ENCODE measurements around the gene CSAG1.
"Not testable (repeated sequence)": the region's sequence is repeated elsewhere in the genome, so short reads cannot be mapped to it uniquely, and the experiment has no call there.

CSAG1 gene

GRCh38 chrX:152735860-152736511, 2.5 kb upstream of the CSAG1 start:
- no peak for DNase-seq
- Mint-ChIP-seq H3K36me3 (ENCODE audit: low read depth) (no peaks in the 10 kb centered on the region), H3K27me3 (ENCODE audit: low read depth, poor library complexity) (peaks cover 14% of the 10 kb centered on the region), H3K9me3 (peaks cover 60% of the 10 kb centered on the region), H3K27ac (no peak overlapping the region), H3K4me3 (no peak overlapping the region), H3K4me1 (no peaks in the 10 kb centered on the region)
- no peak for TF ChIP-seq CTCF (IDR thresholded peaks at IDR 0.05)

- Mint-ChIP-seq H3K27me3 (ENCODE audit: low read depth, poor library complexity) (peaks cover 14% of the 10 kb centered on the region), H3K4me1 (no peaks in the 10 kb centered on the region), H3K4me3 (no peak overlapping the region), H3K27ac (no peak overlapping the region), H3K9me3 (peaks cover 54% of the 10 kb centered on the region), H3K36me3 (ENCODE audit: low read depth) (no peaks in the 10 kb centered on the region)
- DNase-seq = no peak
- TF ChIP-seq CTCF (IDR thresholded peaks at IDR 0.05) = no peak
Observed at GRCh38 chrX:152735101-152735500, 1.6 kb upstream of the CSAG1 start.

- not testable (repeated sequence) for H3K36me3 Mint-ChIP-seq (ENCODE audit: low read depth); DNase-seq; H3K27ac Mint-ChIP-seq; H3K4me3 Mint-ChIP-seq; H3K4me1 Mint-ChIP-seq
- Mint-ChIP-seq H3K9me3 (peaks cover 50% of the 10 kb centered on the region), H3K27me3 (ENCODE audit: low read depth, poor library complexity) (peaks cover 12% of the 10 kb centered on the region)
Observed at GRCh38 chrX:152734143-152734858, 780 bp upstream of the CSAG1 start.

- no peak overlapping the region for H3K27ac Mint-ChIP-seq
- TF ChIP-seq CTCF (IDR thresholded peaks at IDR 0.05) = no peak
- H3K27me3 Mint-ChIP-seq (ENCODE audit: low read depth, poor library complexity) = peaks cover 2% of the 10 kb centered on the region
- DNase-seq = no peak
- no peaks in the 10 kb centered on the region for H3K36me3 Mint-ChIP-seq (ENCODE audit: low read depth)
- no peaks in the 10 kb centered on the region for H3K4me1 Mint-ChIP-seq
- peaks cover 32% of the 10 kb centered on the region for H3K9me3 Mint-ChIP-seq
- no peak overlapping the region for H3K4me3 Mint-ChIP-seq
Observed at GRCh38 chrX:152725409-152725808, 8.1 kb downstream of the CSAG1 start.

- H3K27ac Mint-ChIP-seq; H3K4me3 Mint-ChIP-seq; DNase-seq; H3K9me3 Mint-ChIP-seq; H3K36me3 Mint-ChIP-seq (ENCODE audit: low read depth); H3K27me3 Mint-ChIP-seq (ENCODE audit: low read depth, poor library complexity); H3K4me1 Mint-ChIP-seq: not testable (repeated sequence)
Observed at GRCh38 chrX:152713815-152714787, 19.4 kb downstream of the CSAG1 start, which contains the start of gene MAGEA2B. Gene MAGEA2B, plus strand, starts transcription at chrX:152714628. Its CDS starts 2,479 bp downstream, at chrX:152717107.

- H3K27ac Mint-ChIP-seq, H3K4me1 Mint-ChIP-seq, H3K4me3 Mint-ChIP-seq: not testable (repeated sequence)
Observed at GRCh38 chrX:152713195-152713594, 20.3 kb downstream of the CSAG1 start.

GRCh38 chrX:152709173-152709572, 24.3 kb downstream of the CSAG1 start, which contains the start of gene CSAG2:
Gene CSAG2, minus strand, starts transcription at chrX:152709273. Its CDS starts 161 bp downstream, at chrX:152709112.
- not testable (repeated sequence) for H3K27me3 Mint-ChIP-seq (ENCODE audit: low read depth, poor library complexity); H3K36me3 Mint-ChIP-seq (ENCODE audit: low read depth); DNase-seq; H3K27ac Mint-ChIP-seq; H3K9me3 Mint-ChIP-seq; H3K4me3 Mint-ChIP-seq; H3K4me1 Mint-ChIP-seq

More at GRCh38 chrX:152713195-152713594, 20.3 kb downstream of the CSAG1 start:
- not testable (repeated sequence) for DNase-seq; H3K9me3 Mint-ChIP-seq; H3K27me3 Mint-ChIP-seq (ENCODE audit: low read depth, poor library complexity); H3K36me3 Mint-ChIP-seq (ENCODE audit: low read depth)

GRCh38 chrX:152706500-152706899, 27.0 kb downstream of the CSAG1 start:
- H3K9me3 Mint-ChIP-seq; H3K36me3 Mint-ChIP-seq (ENCODE audit: low read depth); H3K27me3 Mint-ChIP-seq (ENCODE audit: low read depth, poor library complexity); H3K27ac Mint-ChIP-seq; DNase-seq; H3K4me3 Mint-ChIP-seq; H3K4me1 Mint-ChIP-seq: not testable (repeated sequence)

- not testable (repeated sequence) for H3K27ac Mint-ChIP-seq; H3K27me3 Mint-ChIP-seq (ENCODE audit: low read depth, poor library complexity); H3K36me3 Mint-ChIP-seq (ENCODE audit: low read depth); DNase-seq; H3K4me1 Mint-ChIP-seq; H3K4me3 Mint-ChIP-seq
- peaks cover 13% of the 10 kb centered on the region for H3K9me3 Mint-ChIP-seq
Observed at GRCh38 chrX:152700390-152700789, 33.1 kb downstream of the CSAG1 start.

GRCh38 chrX:152697952-152698931, 35.3 kb downstream of the CSAG1 start, which contains the start of gene MAGEA3:
Gene MAGEA3, plus strand, starts transcription at chrX:152698794. Its CDS starts 2,039 bp downstream, at chrX:152700833.
- not testable (repeated sequence) for H3K27ac Mint-ChIP-seq; H3K4me3 Mint-ChIP-seq; H3K27me3 Mint-ChIP-seq (ENCODE audit: low read depth, poor library complexity); H3K36me3 Mint-ChIP-seq (ENCODE audit: low read depth); DNase-seq; H3K4me1 Mint-ChIP-seq
- H3K9me3 Mint-ChIP-seq = peaks cover 13% of the 10 kb centered on the region
